GM19467 (cell line): ENCODE results near the gene STARD13.

Experiments used
- ATAC-seq: cut with Tn5 transposase; IDR thresholded peaks from one replicate; pipeline ENCODE4 v1.9.1; 2021; ENCODE audit warnings: mild to moderate bottlenecking, moderate library complexity; ENCODE audit not compliant: unreplicated experiment

Gene STARD13

GRCh38 chr13:33101835-33102234 lies 183.7 kb downstream of the STARD13 start:
- ATAC-seq: no peak

GRCh38 chr13:33100886-33101285 lies 184.7 kb downstream of the STARD13 start:
- no peak for ATAC-seq

GRCh38 chr13:33099860-33100259 lies 185.7 kb downstream of the STARD13 start:
- no peak for ATAC-seq

- no peak for ATAC-seq
These were observed 188.5 kb downstream of the STARD13 start for GRCh38 chr13:33096886-33097605.

GRCh38 chr13:33092073-33092987 lies 193.2 kb downstream of the STARD13 start:
- ATAC-seq: no peak

- ATAC-seq: no peak
These were observed 194.2 kb downstream of the STARD13 start for GRCh38 chr13:33091415-33091774.

- ATAC-seq: no peak
These were observed 194.7 kb downstream of the STARD13 start for GRCh38 chr13:33090755-33091414.

GRCh38 chr13:33089311-33089710 lies 196.2 kb downstream of the STARD13 start:
- ATAC-seq: no peak

- no peak for ATAC-seq
These were observed 197.8 kb downstream of the STARD13 start for GRCh38 chr13:33087790-33088189.

- no peak for ATAC-seq
These were observed 198.5 kb downstream of the STARD13 start for GRCh38 chr13:33087091-33087490.

GRCh38 chr13:33083054-33083453 lies 202.5 kb downstream of the STARD13 start:
- ATAC-seq: no peak

- ATAC-seq: no peak
These were observed 203.9 kb downstream of the STARD13 start for GRCh38 chr13:33081666-33082065.

GRCh38 chr13:33080972-33081590 lies 204.5 kb downstream of the STARD13 start:
- ATAC-seq: no peak

GRCh38 chr13:33079960-33080359 lies 205.6 kb downstream of the STARD13 start:
- no peak for ATAC-seq

GRCh38 chr13:33078263-33078662 lies 207.3 kb downstream of the STARD13 start:
- no peak for ATAC-seq

GRCh38 chr13:33076001-33076992 lies 209.3 kb downstream of the STARD13 start:
- ATAC-seq: no peak

- no peak for ATAC-seq
These were observed 212.2 kb downstream of the STARD13 start for GRCh38 chr13:33073338-33073737.

- no peak for ATAC-seq
These were observed 212.8 kb downstream of the STARD13 start for GRCh38 chr13:33072759-33073158.

- no peak for ATAC-seq
These were observed 213.3 kb downstream of the STARD13 start for GRCh38 chr13:33072282-33072681.

GRCh38 chr13:33070713-33071112 lies 214.8 kb downstream of the STARD13 start:
- no peak for ATAC-seq
